Activated CD8-positive, alpha-beta memory T cell treated with anti-CD3 and anti-CD28 coated beads, Interleukin-2, amount 50 U/mL, for 24 hours (primary cell): Measurements from ENCODE around the gene GRB14.
"Not testable (repeated sequence)": the region's sequence is repeated elsewhere in the genome, so short reads cannot be mapped to it uniquely, and the experiment has no call there.

Experiments used
- DNase-seq: peaks from one replicate; pipeline ENCODE4 v3.0.0-alpha.2; 2020; ENCODE audit errors: extremely low read depth

Gene GRB14

GRCh38 chr2:164620873-164621763 is at the start of gene GRB14:
Gene GRB14 (minus strand): TSS chr2:164621482. CDS start chr2:164621309, 173 bp downstream.
- no peak for DNase-seq

- no peak for DNase-seq
These were observed 48.0 kb upstream of the GRB14 start for GRCh38 chr2:164669291-164669690.

GRCh38 chr2:164667566-164667965 is 46.3 kb upstream of the GRB14 start:
- no peak for DNase-seq

GRCh38 chr2:164664070-164664469 is 42.8 kb upstream of the GRB14 start:
- DNase-seq: no peak

- no peak for DNase-seq
These were observed 41.8 kb upstream of the GRB14 start for GRCh38 chr2:164662868-164663631.

GRCh38 chr2:164662066-164662465 is 40.8 kb upstream of the GRB14 start:
- no peak for DNase-seq

- DNase-seq: no peak
These were observed 40.1 kb upstream of the GRB14 start for GRCh38 chr2:164661349-164661748.

GRCh38 chr2:164657129-164657528 is 35.8 kb upstream of the GRB14 start:
- no peak for DNase-seq

- DNase-seq: no peak
These were observed 34.5 kb upstream of the GRB14 start for GRCh38 chr2:164655750-164656149.

GRCh38 chr2:164655336-164655735 is 34.1 kb upstream of the GRB14 start:
- no peak for DNase-seq

- DNase-seq: no peak
These were observed 30.1 kb upstream of the GRB14 start for GRCh38 chr2:164651361-164651760.

- no peak for DNase-seq
These were observed 22.9 kb upstream of the GRB14 start for GRCh38 chr2:164644036-164644700.

GRCh38 chr2:164642946-164643555 is 21.8 kb upstream of the GRB14 start:
- DNase-seq: no peak

- DNase-seq: no peak
These were observed 21.0 kb upstream of the GRB14 start for GRCh38 chr2:164642268-164642667.

GRCh38 chr2:164628319-164628718 is 7.0 kb upstream of the GRB14 start:
- not testable (repeated sequence) for DNase-seq

GRCh38 chr2:164625378-164625971 is 4.2 kb upstream of the GRB14 start:
- no peak for DNase-seq

GRCh38 chr2:164624316-164624715 is 3.0 kb upstream of the GRB14 start:
- no peak for DNase-seq

GRCh38 chr2:164622338-164623106 is 1.2 kb upstream of the GRB14 start:
- DNase-seq: no peak

- no peak for DNase-seq
These were observed 453 bp upstream of the GRB14 start for GRCh38 chr2:164621764-164622105.

GRCh38 chr2:164620457-164620856 is 825 bp downstream of the GRB14 start:
- DNase-seq: no peak

- no peak for DNase-seq
These were observed 3.8 kb downstream of the GRB14 start for GRCh38 chr2:164617466-164617865.
